Activated T-cell treated with anti-CD3 and anti-CD28 coated beads for 1 hour (primary cell): ENCODE results near the gene ANGPTL8.

Source experiments
- DNase-seq: peaks from one replicate; pipeline ENCODE4 v3.0.0-alpha.2; 2020; ENCODE audit warnings: low read depth

The ANGPTL8 gene

GRCh38 chr19:11239377-11240000, at the start of gene ANGPTL8:
ANGPTL8 (plus strand) TSS chr19:11239619; CDS start chr19:11239638, 19 bp downstream.
- no peak for DNase-seq

GRCh38 chr19:11190501-11190900, 48.9 kb upstream of the ANGPTL8 start:
- no peak for DNase-seq

- no peak for DNase-seq
Measured at GRCh38 chr19:11191273-11191755, 48.1 kb upstream of the ANGPTL8 start.

- no peak for DNase-seq
Measured at GRCh38 chr19:11191934-11192333, 47.5 kb upstream of the ANGPTL8 start.

- DNase-seq, result no peak
Measured at GRCh38 chr19:11192957-11193939, 46.2 kb upstream of the ANGPTL8 start.

- no peak for DNase-seq
Measured at GRCh38 chr19:11194173-11194572, 45.2 kb upstream of the ANGPTL8 start.

GRCh38 chr19:11194656-11195558, 44.5 kb upstream of the ANGPTL8 start:
- DNase-seq, result no peak

- DNase-seq, result no peak
Measured at GRCh38 chr19:11195681-11196080, 43.7 kb upstream of the ANGPTL8 start.

- DNase-seq, result no peak
Measured at GRCh38 chr19:11196406-11197287, 42.8 kb upstream of the ANGPTL8 start.

- peak; percentile 58 for DNase-seq
Measured at GRCh38 chr19:11197291-11198174, 41.9 kb upstream of the ANGPTL8 start, which contains the start of gene KANK2. KANK2 (minus strand) TSS chr19:11197545; CDS start chr19:11194511, 3,034 bp downstream.

- DNase-seq, result no peak
Measured at GRCh38 chr19:11198175-11198534, 41.3 kb upstream of the ANGPTL8 start.

- DNase-seq, result no peak
Measured at GRCh38 chr19:11198769-11199424, 40.5 kb upstream of the ANGPTL8 start.

GRCh38 chr19:11199517-11199916, 39.9 kb upstream of the ANGPTL8 start:
- DNase-seq, result no peak

GRCh38 chr19:11200015-11200574, 39.3 kb upstream of the ANGPTL8 start:
- no peak for DNase-seq

GRCh38 chr19:11200931-11201330, 38.5 kb upstream of the ANGPTL8 start:
- no peak for DNase-seq

GRCh38 chr19:11201791-11202190, 37.6 kb upstream of the ANGPTL8 start:
- DNase-seq, result no peak

GRCh38 chr19:11202488-11203193, 36.8 kb upstream of the ANGPTL8 start:
- no peak for DNase-seq
